K562 (cell line): Measurements from ENCODE around the gene RAB26. TPM values are rescaled to one million over a fixed set of nuclear protein-coding genes. Genes with fewer than 3 reads are reported as not detected.
A peak's percentile ranks its signal among the peaks of the same experiment; 100 is the strongest.
"Not testable (repeated sequence)": the region's sequence is repeated elsewhere in the genome, so short reads cannot be mapped to it uniquely, and the experiment has no call there.

ENCODE experiments used
- ATAC-seq: fragments of 200-7000 bp; cut with Tn5 transposase; 3 replicates; pipeline ENCODE4 v1.9.1; 2020; ENCODE audit warnings: moderate library complexity
- BruUV-seq: library from RNA; stranded (reverse); fragments of 400-500 nt; replicated peaks from 2 replicates; lab custom pipeline; 2021; lab: Mats Ljungman, UMichigan
- CTCF ChIA-PET: fragments of 300-600 bp; formaldehyde crosslinking; extraction: SDS; loops from one replicate; lab custom pipeline; 2021; ENCODE audit warnings: low intra/inter-chr PET ratio; lab: Yijun Ruan, JAX
- POLR2A ChIA-PET: fragments of 300-600, 350-650 bp; sonication (Branson Sonifier 250); formaldehyde crosslinking; extraction: SDS; loops from one replicate; lab custom pipeline; 2021; ENCODE audit warnings: antibody characterized with exemption, inconsistent platforms; lab: Yijun Ruan, JAX
- DNase-seq, 4 experiments: peaks; one replicate each; pipeline versions ENCODE4 v3.0.0 to v3.0.0-alpha.2; 2011 to 2018; ENCODE audit warnings: low spot score in 3 of 4, mixed read lengths in 3 of 4; ENCODE audit errors: extremely low read depth in 1 of 4
- FAIRE-seq: peaks from 2 replicates; lab custom pipeline; 2011; peaks lifted over from hg19 to GRCh38; lab: Jason Lieb, UNC
- H2AFZ ChIP-seq: 2 replicates; pipeline ENCODE4 v1.6.0; 2011; ENCODE audit warnings: low read depth, low read length, control low read depth, inconsistent platforms
- H3K27ac ChIP-seq: fragments of 200-600 bp; 3 replicates; pipeline ENCODE4 v1.8.0; 2011; ENCODE audit warnings: low read depth, mild to moderate bottlenecking, control low read depth, inconsistent platforms, low read length, moderate library complexity, mixed read lengths; ENCODE audit errors: extremely low read depth
- H3K27me3 ChIP-seq, 2 experiments: fragments of 300-600 bp in 1 of 2; 2 replicates in 1 of 2; 3 replicates in 1 of 2; pipeline versions ENCODE4 v1.6.0 to v1.8.0; 2011; ENCODE audit warnings: inconsistent platforms in 2 of 2, low read length in 2 of 2, mild to moderate bottlenecking in 1 of 2, mixed read lengths in 1 of 2, moderate library complexity in 1 of 2; ENCODE audit not compliant: control insufficient read depth in 2 of 2, insufficient read depth in 2 of 2
- H3K36me3 ChIP-seq: fragments of 300-600 bp; 3 replicates; pipeline ENCODE4 v1.8.0; 2011; ENCODE audit warnings: mild to moderate bottlenecking, low read length, inconsistent platforms; ENCODE audit not compliant: control insufficient read depth, insufficient read depth
- H3K4me1 ChIP-seq, 2 experiments: fragments of 200-600 bp in 1 of 2; replicated peaks in 1 of 2; 2 replicates in 1 of 2; 3 replicates in 1 of 2; pipeline versions ENCODE4 v1.5.1 to v1.8.0; 2011; ENCODE audit warnings: inconsistent platforms in 2 of 2, low read length in 2 of 2, mild to moderate bottlenecking in 1 of 2, mixed read lengths in 1 of 2, moderate library complexity in 1 of 2; ENCODE audit not compliant: control insufficient read depth in 2 of 2, insufficient read depth in 2 of 2
- H3K4me2 ChIP-seq: 2 replicates; pipeline ENCODE4 v1.6.1; 2011; ENCODE audit warnings: low read length, control low read depth, inconsistent platforms, mixed read lengths; ENCODE audit not compliant: insufficient read depth
- H3K4me3 ChIP-seq: fragments of 200-600 bp; sonication (generic), shearing (Covaris generic); 2 replicates; pipeline ENCODE4 v1.5.1; 2016; ENCODE audit warnings: control low read depth, inconsistent platforms
- H3K79me2 ChIP-seq: fragments of 200-600 bp; 3 replicates; pipeline ENCODE4 v1.8.0; 2011; ENCODE audit warnings: low read length, inconsistent platforms; ENCODE audit not compliant: control insufficient read depth, insufficient read depth
- H3K9ac ChIP-seq, 2 experiments: 2 replicates each; pipeline versions ENCODE4 v1.6.0 to v1.6.1; 2011; ENCODE audit warnings: low read depth in 2 of 2, low read length in 2 of 2, control low read depth in 1 of 2, inconsistent platforms in 1 of 2, mild to moderate bottlenecking in 1 of 2, mixed read lengths in 1 of 2; ENCODE audit not compliant: insufficient read depth in 1 of 2
- H3K9me1 ChIP-seq: one replicate; pipeline ENCODE4 v1.6.0; 2011; ENCODE audit warnings: inconsistent platforms, mild to moderate bottlenecking, low read length, moderate library complexity; ENCODE audit not compliant: control insufficient read depth, insufficient read depth
- H3K9me3 ChIP-seq: replicated peaks from 2 replicates; pipeline ENCODE4 v1.5.1; 2011; ENCODE audit warnings: low read depth, low read length, inconsistent platforms; ENCODE audit not compliant: control insufficient read depth, insufficient read depth
- H4K20me1 ChIP-seq: replicated peaks from 2 replicates; pipeline ENCODE4 v1.6.1; 2011; ENCODE audit warnings: low read length, inconsistent platforms, mixed read lengths; ENCODE audit not compliant: control insufficient read depth, insufficient read depth
- RBFOX2 ChIP-seq: fragments of 200-400 bp; formaldehyde crosslinking; IDR thresholded peaks from 2 replicates; pipeline ENCODE4 v1.6.1; 2017; ENCODE audit warnings: low read depth, mild to moderate bottlenecking, low read length, moderate library complexity
- WGBS: fragments of 100-300 bp; shearing (Covaris generic); methylation state at CpG from one replicate; pipeline ENCODE4 v1.1.6; 2016; ENCODE audit warnings: low coverage, mixed read lengths; ENCODE audit not compliant: insufficient coverage; ENCODE audit errors: missing lambda C conversion rate; 5-methylcytosine and 5-hydroxymethylcytosine counted together
- in situ Hi-C: fragments of 300-500 bp; cut with MboI; formaldehyde crosslinking; loops from 4 replicates; pipeline ENCODE4 v1.15.0; 2018; ENCODE audit warnings: inconsistent platforms, mixed read lengths
- intact Hi-C: fragments of 100-400 bp; cut with micrococcal nuclease; formaldehyde crosslinking; loops from 2 replicates; pipeline ENCODE4 v1.14.2; 2022
- polyA plus RNA-seq, 8 experiments: library from polyadenylated mRNA; depleted of rRNA in 4 of 8; stranded (reverse) in 5 of 8; unstranded in 3 of 8; fragments of >200 nt; fragmentation: Nextera tagmentation in 2 of 8; fragmentation: Illumina TruSeq in 1 of 8; extraction: Ambion mirVana in 2 of 8; extraction: Trizol in 1 of 8; gene quantifications; 2 replicates each; pipeline versions ENCODE4 v1.2.1 to v1.2.3, GENCODE V29; 2011 to 2014; ENCODE audit warnings: inconsistent platforms in 1 of 8, missing spikeins in 1 of 8
- total RNA-seq, 7 experiments: library from RNA; depleted of rRNA in 6 of 7; stranded (reverse); fragments of >200 nt in 6 of 7; fragmentation: Illumina TruSeq in 2 of 7; extraction: Trizol in 2 of 7; gene quantifications; 2 replicates each; pipeline versions ENCODE4 v1.2.1 to v1.2.3, GENCODE V29; 2011 to 2021; ENCODE audit warnings: low replicate concordance in 1 of 7

The RAB26 gene
- total and polyA plus RNA-seq, 9 of the 15 experiments (the other 6 are each of a cell fraction or from before 2014, with no cell fraction given), result 0.25 to 6.1 (median 2.1) TPM

DNA sequence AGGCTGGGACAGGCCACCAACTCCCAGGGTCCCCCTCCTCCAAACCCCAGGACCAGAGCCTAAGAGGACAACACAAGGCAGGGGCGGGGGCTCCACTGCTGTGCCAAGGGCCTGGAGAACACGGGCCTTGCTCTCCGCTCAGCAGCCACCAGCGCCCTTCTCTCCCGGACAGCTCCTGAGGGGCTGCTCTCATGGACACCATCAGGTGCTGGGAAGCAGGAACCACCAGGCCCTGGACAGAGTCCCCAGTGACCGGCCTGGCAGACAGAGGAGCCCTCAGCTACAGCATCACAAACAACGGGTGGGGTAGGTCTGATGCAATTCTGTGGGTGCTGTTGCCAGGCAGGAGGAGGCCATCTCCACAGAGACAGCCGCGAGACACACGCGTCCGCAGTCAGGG lies 14.6 kb upstream of the RAB26 start:
- H3K4me3 ChIP-seq, H3K9me3 ChIP-seq, H4K20me1 ChIP-seq, H2AFZ ChIP-seq, H3K9me1 ChIP-seq, H3K4me2 ChIP-seq, in situ Hi-C loops, CTCF ChIA-PET, BruUV-seq, H3K79me2 ChIP-seq, ATAC-seq, H3K9ac ChIP-seq, POLR2A ChIA-PET, FAIRE-seq, DNase-seq, H3K36me3 ChIP-seq, H3K27me3 ChIP-seq, H3K27ac ChIP-seq, intact Hi-C loops: not testable (repeated sequence)
- H3K4me1 ChIP-seq, result peaks cover 0 to 15% of the 10 kb centered on the region in 2 experiments; a peak in 3 of 5 replicates
- WGBS, result no CpG with 5 or more reads among the region's 12 CpGs

GRCh38 chr16:2135071-2135470 lies 13.4 kb upstream of the RAB26 start:
- WGBS, result 0% methylated on average over 10 of the region's 42 CpGs
- H3K9me1 ChIP-seq, H3K4me2 ChIP-seq, H3K27me3 ChIP-seq, H4K20me1 ChIP-seq, CTCF ChIA-PET, H3K9me3 ChIP-seq, H3K27ac ChIP-seq, H3K79me2 ChIP-seq, DNase-seq, ATAC-seq, POLR2A ChIA-PET, FAIRE-seq: not testable (repeated sequence)
- peak overlapping the region in 1 of 2 experiments; percentile 35; a peak in 2 of 4 replicates for H3K9ac ChIP-seq
- peak overlapping the region; percentile 42 for H3K4me3 ChIP-seq
- H3K4me1 ChIP-seq, result peaks cover 0 to 12% of the 10 kb centered on the region in 2 experiments; a peak in 2 of 5 replicates
- 0 out of 2 replicates have a peak, but pooled peaks have one; percentile 22 for TF ChIP-seq RBFOX2
- TF ChIP-seq, all 486 proteins: peak for 1; not testable (repeated sequence) for 485
- in situ Hi-C loops, BruUV-seq, H2AFZ ChIP-seq, H3K36me3 ChIP-seq, intact Hi-C loops: not testable (repeated sequence)
